ENCODE data around the gene ST7. TPM values are rescaled to one million over a fixed set of nuclear protein-coding genes. Genes with fewer than 3 reads are reported as not detected.

Gene ST7
- total RNA-seq, 1 donor from 2014 or later: 39.3 TPM

GRCh38 chr7:116940689-116941370 is 12.5 kb upstream of the ST7 start:
- no peak for TF ChIP-seq EZH2 (IDR thresholded peaks at IDR 0.05; ENCODE audit: insufficient read depth, low read length)
- no peak for TF ChIP-seq CTCF (IDR thresholded peaks at IDR 0.05; ENCODE audit: insufficient read depth, low read depth, low read length)
- no peaks in the 10 kb centered on the region for H3K4me1 ChIP-seq (ENCODE audit: insufficient read depth, low read length)
- Mint-ChIP-seq H3K27ac (ENCODE audit: unreplicated experiment) (no peak overlapping the region), H3K4me1 (ENCODE audit: low read depth, unreplicated experiment) (peaks cover 9% of the 10 kb centered on the region), H3K36me3 (ENCODE audit: low read depth, unreplicated experiment) (no peaks in the 10 kb centered on the region), H3K27me3 (ENCODE audit: low read depth, unreplicated experiment) (peaks cover 2% of the 10 kb centered on the region), H3K4me3 (ENCODE audit: unreplicated experiment) (no peak overlapping the region), H3K9me3 (ENCODE audit: unreplicated experiment) (no peaks in the 10 kb centered on the region)
- no peaks in the 10 kb centered on the region for H4K20me1 ChIP-seq (ENCODE audit: insufficient read depth, low read length)
- no peak overlapping the region for H3K27ac ChIP-seq (ENCODE audit: low read depth, low read length)
- H3K4me2 ChIP-seq (ENCODE audit: low read length): no peak overlapping the region
- H2AFZ ChIP-seq (ENCODE audit: low read depth, low read length): no peak overlapping the region
- no peaks in the 10 kb centered on the region for H3K79me2 ChIP-seq (ENCODE audit: insufficient read depth, low read length)
- H3K4me3 ChIP-seq (ENCODE audit: insufficient read depth, low read depth, low read length): no peak overlapping the region
- no peaks in the 10 kb centered on the region for H3K9me3 ChIP-seq (ENCODE audit: insufficient read depth, low read depth, low read length)
- FAIRE-seq: no peak
- H3K36me3 ChIP-seq (ENCODE audit: insufficient read depth, low read length): no peaks in the 10 kb centered on the region
- no peak overlapping the region for H3K9ac ChIP-seq (ENCODE audit: low read length)
- no peaks in the 10 kb centered on the region for H3K27me3 ChIP-seq (ENCODE audit: insufficient read depth, low read length)
- DNase-seq (ENCODE audit: low read depth): no peak

GRCh38 chr7:116942504-116942903 is 10.8 kb upstream of the ST7 start:
- no peak overlapping the region for H3K4me3 ChIP-seq (ENCODE audit: insufficient read depth, low read depth, low read length)
- no peak for FAIRE-seq
- H4K20me1 ChIP-seq (ENCODE audit: insufficient read depth, low read length): no peaks in the 10 kb centered on the region
- Mint-ChIP-seq H3K36me3 (ENCODE audit: low read depth, unreplicated experiment) (no peaks in the 10 kb centered on the region), H3K27me3 (ENCODE audit: low read depth, unreplicated experiment) (no peaks in the 10 kb centered on the region), H3K4me3 (ENCODE audit: unreplicated experiment) (no peak overlapping the region), H3K9me3 (ENCODE audit: unreplicated experiment) (no peaks in the 10 kb centered on the region), H3K4me1 (ENCODE audit: low read depth, unreplicated experiment) (peaks cover 6% of the 10 kb centered on the region), H3K27ac (ENCODE audit: unreplicated experiment) (no peak overlapping the region)
- no peaks in the 10 kb centered on the region for H3K79me2 ChIP-seq (ENCODE audit: insufficient read depth, low read length)
- TF ChIP-seq EZH2 (IDR thresholded peaks at IDR 0.05; ENCODE audit: insufficient read depth, low read length): no peak
- no peak for TF ChIP-seq CTCF (IDR thresholded peaks at IDR 0.05; ENCODE audit: insufficient read depth, low read depth, low read length)
- no peak for DNase-seq (ENCODE audit: low read depth)
- no peak overlapping the region for H3K4me2 ChIP-seq (ENCODE audit: low read length)
- H2AFZ ChIP-seq (ENCODE audit: low read depth, low read length): no peak overlapping the region
- no peaks in the 10 kb centered on the region for H3K9me3 ChIP-seq (ENCODE audit: insufficient read depth, low read depth, low read length)
- no peaks in the 10 kb centered on the region for H3K36me3 ChIP-seq (ENCODE audit: insufficient read depth, low read length)
- no peaks in the 10 kb centered on the region for H3K27me3 ChIP-seq (ENCODE audit: insufficient read depth, low read length)
- H3K4me1 ChIP-seq (ENCODE audit: insufficient read depth, low read length): no peaks in the 10 kb centered on the region
- no peak overlapping the region for H3K27ac ChIP-seq (ENCODE audit: low read depth, low read length)
- no peak overlapping the region for H3K9ac ChIP-seq (ENCODE audit: low read length)

GRCh38 chr7:116948934-116949333 is 4.4 kb upstream of the ST7 start:
- H2AFZ ChIP-seq (ENCODE audit: low read depth, low read length): no peak overlapping the region
- no peak for FAIRE-seq
- no peaks in the 10 kb centered on the region for H3K27me3 ChIP-seq (ENCODE audit: insufficient read depth, low read length)
- H3K27ac Mint-ChIP-seq (ENCODE audit: unreplicated experiment): no peak overlapping the region
- TF ChIP-seq CTCF (IDR thresholded peaks at IDR 0.05; ENCODE audit: insufficient read depth, low read depth, low read length) (no peak), EZH2 (IDR thresholded peaks at IDR 0.05; ENCODE audit: insufficient read depth, low read length) (no peak)
- no peaks in the 10 kb centered on the region for H3K9me3 ChIP-seq (ENCODE audit: insufficient read depth, low read depth, low read length)
- H3K9me3 Mint-ChIP-seq (ENCODE audit: unreplicated experiment): no peaks in the 10 kb centered on the region
- H3K4me3 ChIP-seq (ENCODE audit: insufficient read depth, low read depth, low read length): no peak overlapping the region
- peaks cover 6% of the 10 kb centered on the region for H3K4me1 ChIP-seq (ENCODE audit: insufficient read depth, low read length)
- no peak overlapping the region for H3K4me2 ChIP-seq (ENCODE audit: low read length)
- H3K36me3 ChIP-seq (ENCODE audit: insufficient read depth, low read length): no peaks in the 10 kb centered on the region
- no peaks in the 10 kb centered on the region for H3K36me3 Mint-ChIP-seq (ENCODE audit: low read depth, unreplicated experiment)
- no peaks in the 10 kb centered on the region for H4K20me1 ChIP-seq (ENCODE audit: insufficient read depth, low read length)
- peaks cover under 1% of the 10 kb centered on the region for H3K79me2 ChIP-seq (ENCODE audit: insufficient read depth, low read length)
- no peaks in the 10 kb centered on the region for H3K27me3 Mint-ChIP-seq (ENCODE audit: low read depth, unreplicated experiment)
- H3K4me1 Mint-ChIP-seq (ENCODE audit: low read depth, unreplicated experiment): peaks cover 11% of the 10 kb centered on the region
- no peak overlapping the region for H3K9ac ChIP-seq (ENCODE audit: low read length)
- H3K27ac ChIP-seq (ENCODE audit: low read depth, low read length): no peak overlapping the region
- DNase-seq (ENCODE audit: low read depth): peak; percentile 38
- no peak overlapping the region for H3K4me3 Mint-ChIP-seq (ENCODE audit: unreplicated experiment)
